Trophoblast cell (in vitro differentiated cells and primary cell): ENCODE measurements around the gene MEGF11.

Experiments used
- DNase-seq, 2 donors: peaks; one replicate each; pipeline ENCODE4 v3.0.0-alpha.2; 2016
- H2AFZ ChIP-seq: 2 replicates; pipeline ENCODE4 v1.6.1; 2013; ENCODE audit warnings: low read length, moderate library complexity, mild to moderate bottlenecking; ENCODE audit not compliant: insufficient read depth, poor library complexity
- H2AK5ac ChIP-seq: 2 replicates; pipeline ENCODE4 v1.6.1; 2013; ENCODE audit warnings: mild to moderate bottlenecking, low read length
- H2BK120ac ChIP-seq: 2 replicates; pipeline ENCODE4 v1.6.1; 2013; ENCODE audit warnings: low read length, mild to moderate bottlenecking, moderate library complexity; ENCODE audit not compliant: insufficient read depth, poor library complexity
- H2BK12ac ChIP-seq: 2 replicates; pipeline ENCODE4 v1.6.1; 2013; ENCODE audit warnings: mild to moderate bottlenecking, low read length, moderate library complexity
- H2BK5ac ChIP-seq: 2 replicates; pipeline ENCODE4 v1.6.1; 2013; ENCODE audit warnings: low read length, low read depth, moderate library complexity, mild to moderate bottlenecking; ENCODE audit not compliant: poor library complexity
- H3K14ac ChIP-seq: 2 replicates; pipeline ENCODE4 v1.6.1; 2013; ENCODE audit warnings: mild to moderate bottlenecking, low read length
- H3K18ac ChIP-seq: 2 replicates; pipeline ENCODE4 v1.6.1; 2013; ENCODE audit warnings: mild to moderate bottlenecking, low read length
- H3K23ac ChIP-seq: 2 replicates; pipeline ENCODE4 v1.6.1; 2013; ENCODE audit warnings: low read length
- H3K27ac ChIP-seq: 2 replicates; pipeline ENCODE4 v1.5.1; 2013; ENCODE audit warnings: low read depth, mild to moderate bottlenecking, inconsistent platforms, low read length, moderate library complexity
- H3K27me3 ChIP-seq: 2 replicates; pipeline ENCODE4 v1.6.1; 2013; ENCODE audit warnings: inconsistent platforms, mild to moderate bottlenecking, low read length, moderate library complexity; ENCODE audit not compliant: insufficient read depth
- H3K36me3 ChIP-seq, 2 experiments: 1 replicate in 1 of 2; 2 replicates in 1 of 2; pipeline ENCODE4 v1.6.1; 2013; ENCODE audit warnings: low read length in 2 of 2, mild to moderate bottlenecking in 2 of 2, moderate library complexity in 1 of 2; ENCODE audit not compliant: insufficient read depth in 2 of 2, control insufficient read depth in 1 of 2
- H3K4ac ChIP-seq: 2 replicates; pipeline ENCODE4 v1.6.1; 2013; ENCODE audit warnings: low read depth, mild to moderate bottlenecking, low read length, moderate library complexity
- H3K4me1 ChIP-seq, 2 experiments: 1 replicate in 1 of 2; 2 replicates in 1 of 2; pipeline ENCODE4 v1.6.1; 2013; ENCODE audit warnings: low read length in 2 of 2, mild to moderate bottlenecking in 2 of 2, moderate library complexity in 1 of 2; ENCODE audit not compliant: insufficient read depth in 2 of 2, control insufficient read depth in 1 of 2
- H3K4me2 ChIP-seq: 2 replicates; pipeline ENCODE4 v1.6.1; 2013; ENCODE audit warnings: inconsistent platforms, mild to moderate bottlenecking, low read length, moderate library complexity
- H3K4me3 ChIP-seq: 2 replicates; pipeline ENCODE4 v1.5.1; 2013; ENCODE audit warnings: mild to moderate bottlenecking, low read depth, low read length, inconsistent platforms
- H3K79me1 ChIP-seq: one replicate; pipeline ENCODE4 v1.6.1; 2013; ENCODE audit warnings: low read length
- H3K79me2 ChIP-seq: 2 replicates; pipeline ENCODE4 v1.6.1; 2013; ENCODE audit warnings: low read length, mild to moderate bottlenecking; ENCODE audit not compliant: control insufficient read depth, insufficient read depth, poor library complexity
- H3K9ac ChIP-seq: 2 replicates; pipeline ENCODE4 v1.6.1; 2013; ENCODE audit warnings: mild to moderate bottlenecking, low read length
- H3K9me3 ChIP-seq: 2 replicates; pipeline ENCODE4 v1.6.1; 2013; ENCODE audit warnings: low read depth, mild to moderate bottlenecking, control low read depth, inconsistent platforms, low read length; ENCODE audit not compliant: insufficient read depth
- H4K12ac ChIP-seq: 2 replicates; pipeline ENCODE4 v1.6.1; 2013; ENCODE audit warnings: low read depth, mild to moderate bottlenecking, low read length, moderate library complexity
- H4K8ac ChIP-seq: 2 replicates; pipeline ENCODE4 v1.6.1; 2013; ENCODE audit warnings: low read depth, mild to moderate bottlenecking, low read length, moderate library complexity
- H4K91ac ChIP-seq: one replicate; pipeline ENCODE4 v1.6.1; 2013; ENCODE audit warnings: low read depth, mild to moderate bottlenecking, low read length, moderate library complexity
- WGBS: extraction: QIAGEN DNeasy Blood & Tissue Kit; methylation state at CpG from one replicate; pipeline ENCODE4 v1.1.7; 2013; ENCODE audit warnings: missing lambda C conversion rate; ENCODE audit not compliant: insufficient read length, insufficient coverage; ENCODE audit errors: extremely low coverage; 5-methylcytosine and 5-hydroxymethylcytosine counted together

The MEGF11 gene

GRCh38 chr15:65921780-65922179 is 331.8 kb downstream of the MEGF11 start:
- no peaks in the 10 kb centered on the region for H3K4me1 ChIP-seq
- H3K4me2 ChIP-seq, result no peak overlapping the region
- no peaks in the 10 kb centered on the region for H3K9me3 ChIP-seq
- H3K79me2 ChIP-seq, result no peaks in the 10 kb centered on the region
- H3K27ac ChIP-seq, result no peak overlapping the region
- no peak overlapping the region for H4K91ac ChIP-seq
- no peak overlapping the region for H2BK5ac ChIP-seq
- no peak overlapping the region for H2AFZ ChIP-seq
- no peak overlapping the region for H3K18ac ChIP-seq
- no peak overlapping the region for H2BK120ac ChIP-seq
- H3K36me3 ChIP-seq, result peaks cover 0 to 3% of the 10 kb centered on the region in 2 experiments
- DNase-seq, result no peak
- WGBS, result no CpG with 5 or more reads among the region's 5 CpGs
- H3K27me3 ChIP-seq, result no peaks in the 10 kb centered on the region
- no peak overlapping the region for H2BK12ac ChIP-seq
- no peak overlapping the region for H3K4me3 ChIP-seq
- H3K4ac ChIP-seq, result no peak overlapping the region
- H2AK5ac ChIP-seq, result no peak overlapping the region
- H3K14ac ChIP-seq, result no peak overlapping the region
- H3K23ac ChIP-seq, result no peak overlapping the region
- H4K12ac ChIP-seq, result no peak overlapping the region
- no peak overlapping the region for H4K8ac ChIP-seq
- H3K9ac ChIP-seq, result no peak overlapping the region
- H3K79me1 ChIP-seq, result no peaks in the 10 kb centered on the region

- whole genome bisulfite sequencing, result no CpG with 5 or more reads among the region's 4 CpGs
- DNase-seq, result no peak
- H3K4me3 ChIP-seq, result no peak overlapping the region
These were observed 332.7 kb downstream of the MEGF11 start for GRCh38 chr15:65920825-65921309.

DNA sequence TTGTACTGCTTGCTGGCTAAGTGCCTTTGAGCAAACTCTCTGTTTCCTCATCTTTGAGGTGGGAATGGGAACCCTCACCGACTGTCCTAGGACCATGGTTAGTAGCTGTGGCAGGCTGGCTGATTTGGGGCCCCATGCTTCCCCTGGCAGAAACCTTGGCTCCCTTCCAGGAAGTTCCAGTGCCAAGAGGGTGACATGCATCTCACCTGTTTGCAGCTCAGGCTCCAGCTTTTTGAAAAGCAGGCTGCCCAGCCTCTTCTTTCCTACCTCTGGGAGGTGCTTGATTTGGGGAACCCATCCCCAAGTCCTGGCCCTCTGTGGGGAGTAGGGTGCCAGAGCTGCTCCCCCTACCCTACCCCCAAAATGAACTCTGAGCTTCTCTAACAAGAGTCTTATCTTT is 333.4 kb downstream of the MEGF11 start:
- WGBS, result no CpG with 5 or more reads among the region's 1 CpG
- Histone ChIP-seq H3K9ac (no peak overlapping the region), H3K23ac (no peak overlapping the region), H2AK5ac (no peak overlapping the region), H4K8ac (no peak overlapping the region), H2BK5ac (no peak overlapping the region), H3K36me3 (peaks cover 0 to 3% of the 10 kb centered on the region in 2 experiments), H2BK120ac (no peak overlapping the region), H3K9me3 (no peaks in the 10 kb centered on the region), H2AFZ (no peak overlapping the region), H3K18ac (no peak overlapping the region), H3K27ac (no peak overlapping the region), H4K91ac (no peak overlapping the region), H3K4me2 (no peak overlapping the region), H3K4me3 (no peak overlapping the region), H3K14ac (no peak overlapping the region), H2BK12ac (no peak overlapping the region), H3K79me1 (no peaks in the 10 kb centered on the region), H3K4me1 (no peaks in the 10 kb centered on the region), H3K79me2 (no peaks in the 10 kb centered on the region), H3K27me3 (no peaks in the 10 kb centered on the region), H3K4ac (no peak overlapping the region), H4K12ac (no peak overlapping the region)
- DNase-seq, result no peak

More at GRCh38 chr15:65920825-65921309, 332.7 kb downstream of the MEGF11 start:
- Histone ChIP-seq H3K9ac (no peak overlapping the region), H3K4ac (no peak overlapping the region), H3K27me3 (no peaks in the 10 kb centered on the region), H4K8ac (no peak overlapping the region), H4K91ac (no peak overlapping the region), H3K4me1 (no peaks in the 10 kb centered on the region), H2BK5ac (no peak overlapping the region), H4K12ac (no peak overlapping the region), H3K9me3 (no peaks in the 10 kb centered on the region), H3K79me2 (no peaks in the 10 kb centered on the region), H3K18ac (no peak overlapping the region), H2BK120ac (no peak overlapping the region), H2AFZ (no peak overlapping the region), H3K23ac (no peak overlapping the region), H3K27ac (no peak overlapping the region), H3K4me2 (no peak overlapping the region), H2BK12ac (no peak overlapping the region), H3K14ac (no peak overlapping the region), H3K79me1 (no peaks in the 10 kb centered on the region), H3K36me3 (peaks cover 0 to 3% of the 10 kb centered on the region in 2 experiments), H2AK5ac (no peak overlapping the region)

DNA sequence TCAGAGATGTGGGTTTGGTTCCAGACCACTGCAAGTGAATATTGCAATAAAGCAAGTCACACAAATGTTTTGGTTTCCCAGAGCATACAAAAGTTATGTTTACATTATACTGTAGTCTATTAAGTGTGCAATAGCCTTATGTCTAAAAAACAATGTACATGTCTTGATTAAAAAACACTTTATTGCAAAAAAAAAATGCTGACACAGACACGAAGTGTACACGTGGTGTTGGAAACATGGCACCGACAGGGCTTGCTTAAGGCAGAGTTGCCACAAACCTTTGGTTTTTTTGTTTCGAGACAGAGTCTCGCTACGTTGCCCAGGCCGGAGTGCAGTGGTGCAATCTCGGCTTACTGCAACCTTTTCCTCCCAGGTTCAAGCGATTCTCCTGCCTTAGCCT is 334.2 kb downstream of the MEGF11 start:
- Histone ChIP-seq H3K23ac (no peak overlapping the region), H3K4ac (no peak overlapping the region), H3K36me3 (peaks cover 0 to 3% of the 10 kb centered on the region in 2 experiments), H2AK5ac (no peak overlapping the region), H3K4me2 (no peak overlapping the region), H3K79me2 (no peaks in the 10 kb centered on the region), H3K9ac (no peak overlapping the region), H2AFZ (no peak overlapping the region), H3K14ac (no peak overlapping the region), H3K9me3 (no peaks in the 10 kb centered on the region), H2BK5ac (no peak overlapping the region), H3K18ac (no peak overlapping the region), H3K79me1 (no peaks in the 10 kb centered on the region), H3K27me3 (no peaks in the 10 kb centered on the region), H2BK12ac (no peak overlapping the region), H2BK120ac (no peak overlapping the region), H4K12ac (no peak overlapping the region), H3K4me3 (no peak overlapping the region), H3K4me1 (no peaks in the 10 kb centered on the region), H3K27ac (no peak overlapping the region), H4K8ac (no peak overlapping the region), H4K91ac (no peak overlapping the region)
- DNase-seq, result no peak
- no CpG with 5 or more reads among the region's 9 CpGs for WGBS
